HCT116 (cell line): ENCODE measurements around the gene MRPL36. TPM values are rescaled to one million over a fixed set of nuclear protein-coding genes. Genes with fewer than 3 reads are reported as not detected.

Source experiments
- ATAC-seq: fragments of 200-7000 bp; cut with Tn5 transposase; 2 replicates; pipeline ENCODE4 v1.9.1; 2020; ENCODE audit warnings: mild to moderate bottlenecking, moderate library complexity
- BruUV-seq: library from RNA; stranded (reverse); fragments of 400-500 nt; replicated peaks from 2 replicates; lab custom pipeline; 2021; lab: Mats Ljungman, UMichigan
- CTCF ChIA-PET: fragments of 300-600 bp; sonication (Branson Sonifier 250); formaldehyde crosslinking; loops from one replicate; lab custom pipeline; 2021; ENCODE audit warnings: antibody characterized with exemption; lab: Charles Lee
- POLR2A ChIA-PET: fragments of 300-600, 350-600 bp; sonication (Branson Sonifier 250); formaldehyde crosslinking; loops from one replicate; lab custom pipeline; 2021; ENCODE audit warnings: antibody characterized with exemption; lab: Charles Lee
- RAD21 ChIA-PET, 2 experiments: fragments of 300-600 bp; sonication (Branson Sonifier 250); formaldehyde crosslinking; loops; one replicate each; lab custom pipeline; 2023; ENCODE audit warnings: low total read pairs in 2 of 2; ENCODE audit not compliant: uncharacterized antibody in 2 of 2, unreplicated experiment in 2 of 2, low non-redundant PET in 1 of 2; lab: Charles Lee
- DNase-seq: peaks from one replicate; pipeline ENCODE4 v3.0.0-alpha.2; 2010; ENCODE audit warnings: low read depth, low spot score
- H2AFZ ChIP-seq: fragments of 200-600 bp; shearing (Covaris generic), sonication (generic); 2 replicates; pipeline ENCODE4 v1.6.1; 2017; ENCODE audit warnings: low read depth, mixed run types, mixed read lengths, antibody characterized with exemption, low read length; ENCODE audit not compliant: poor library complexity, severe bottlenecking
- H3K27ac ChIP-seq: 2 replicates; pipeline ENCODE4 v1.5.1; 2012; ENCODE audit warnings: low read depth, low read length
- H3K27me3 ChIP-seq: fragments of 200-600 bp; sonication (generic); 2 replicates; pipeline ENCODE4 v1.6.1; 2016; ENCODE audit warnings: mixed run types, low read length, mixed read lengths; ENCODE audit not compliant: insufficient read depth
- H3K36me3 ChIP-seq, 2 experiments: fragments of 200-500 bp in 1 of 2; fragments of 200-600 bp in 1 of 2; sonication (Bioruptor generic) in 1 of 2; sonication (generic) in 1 of 2; 2 replicates each; pipeline versions ENCODE4 v1.5.1 to v1.6.1; 2014 to 2016; ENCODE audit warnings: low read length in 2 of 2, inconsistent platforms in 1 of 2, mixed read lengths in 1 of 2, mixed run types in 1 of 2; ENCODE audit not compliant: insufficient read depth in 2 of 2, control insufficient read depth in 1 of 2
- H3K4me1 ChIP-seq, 2 experiments: fragments of 200-600 bp in 1 of 2; sonication (generic) in 1 of 2; 2 replicates each; pipeline versions ENCODE4 v1.5.1 to v1.6.1; 2012 to 2017; ENCODE audit warnings: low read length in 2 of 2, inconsistent platforms in 1 of 2, mild to moderate bottlenecking in 1 of 2, mixed read lengths in 1 of 2, mixed run types in 1 of 2, moderate library complexity in 1 of 2; ENCODE audit not compliant: insufficient read depth in 2 of 2, control insufficient read depth in 1 of 2
- H3K4me2 ChIP-seq: fragments of 200-600 bp; sonication (generic); 2 replicates; pipeline ENCODE4 v1.6.1; 2017; ENCODE audit warnings: mixed run types, low read length, mixed read lengths
- H3K4me3 ChIP-seq, 2 experiments: fragments of 200-600 bp in 1 of 2; sonication (generic) in 1 of 2; replicated peaks in 1 of 2; 2 replicates each; pipeline ENCODE4 v1.5.1; 2011 to 2016; ENCODE audit warnings: low read length in 2 of 2, control low read depth in 1 of 2, low read depth in 1 of 2, mild to moderate bottlenecking in 1 of 2, mixed read lengths in 1 of 2, mixed run types in 1 of 2
- H3K79me2 ChIP-seq: fragments of 200-600 bp; sonication (generic); 2 replicates; pipeline ENCODE4 v1.6.1; 2017; ENCODE audit warnings: mild to moderate bottlenecking, mixed run types, low read length, moderate library complexity, mixed read lengths; ENCODE audit not compliant: insufficient read depth
- H3K9ac ChIP-seq: fragments of 200-600 bp; sonication (generic); 2 replicates; pipeline ENCODE4 v1.6.1; 2016; ENCODE audit warnings: low read length, mixed read lengths
- H3K9me2 ChIP-seq: fragments of 200-600 bp; sonication (generic), shearing (Covaris generic); 2 replicates; pipeline ENCODE4 v1.6.1; 2017; ENCODE audit warnings: mixed run types, mild to moderate bottlenecking, moderate library complexity; ENCODE audit not compliant: insufficient read depth
- H3K9me3 ChIP-seq, 2 experiments: fragments of 200-500 bp in 1 of 2; fragments of 200-600 bp in 1 of 2; sonication (Bioruptor generic) in 1 of 2; sonication (generic) in 1 of 2; 2 replicates each; pipeline ENCODE4 v1.6.1; 2014 to 2017; ENCODE audit warnings: low read length in 2 of 2, mixed read lengths in 2 of 2, inconsistent platforms in 1 of 2, low read depth in 1 of 2, mild to moderate bottlenecking in 1 of 2, mixed run types in 1 of 2, moderate library complexity in 1 of 2; ENCODE audit not compliant: control insufficient read depth in 1 of 2, insufficient read depth in 1 of 2
- H4K20me1 ChIP-seq: fragments of 200-600 bp; sonication (generic), shearing (Covaris generic); 2 replicates; pipeline ENCODE4 v1.6.1; 2017; ENCODE audit warnings: mixed run types, mild to moderate bottlenecking, moderate library complexity; ENCODE audit not compliant: insufficient read depth
- CBX3 ChIP-seq: IDR thresholded peaks from 2 replicates; pipeline ENCODE4 v1.6.1; 2012; ENCODE audit warnings: low read depth
- CEBPB ChIP-seq: IDR thresholded peaks from 2 replicates; pipeline ENCODE4 v1.6.1; 2012; ENCODE audit warnings: low read depth
- EGR1 ChIP-seq: IDR thresholded peaks from 2 replicates; pipeline ENCODE4 v1.6.1; 2012; ENCODE audit warnings: low read depth
- ELF1 ChIP-seq: IDR thresholded peaks from 2 replicates; pipeline ENCODE4 v1.6.1; 2012; ENCODE audit warnings: low read depth, borderline replicate concordance
- EZH2 ChIP-seq: fragments of 200-600 bp; sonication (generic); IDR thresholded peaks from 2 replicates; pipeline ENCODE4 v1.6.1; 2017; ENCODE audit warnings: antibody characterized with exemption, mixed run types
- EZH2phosphoT487 ChIP-seq: fragments of 200-600 bp; IDR thresholded peaks from 2 replicates; pipeline ENCODE4 v1.6.1; 2018; ENCODE audit warnings: antibody characterized with exemption, borderline replicate concordance
- FOSL1 ChIP-seq: IDR thresholded peaks from 2 replicates; pipeline ENCODE4 v1.6.1; 2012; ENCODE audit warnings: low read depth
- JUND ChIP-seq: IDR thresholded peaks from 2 replicates; pipeline ENCODE4 v1.6.1; 2012
- MAX ChIP-seq: IDR thresholded peaks from 2 replicates; pipeline ENCODE4 v1.6.1; 2012
- POLR2A ChIP-seq: IDR thresholded peaks from 2 replicates; pipeline ENCODE4 v1.7.0; 2011; ENCODE audit warnings: borderline replicate concordance; ENCODE audit not compliant: insufficient read depth, insufficient read length; ENCODE audit errors: extremely low read depth
- POLR2AphosphoS5 ChIP-seq: IDR thresholded peaks from 2 replicates; pipeline ENCODE4 v1.6.1; 2011; ENCODE audit warnings: mild to moderate bottlenecking, low read depth, low read length, moderate library complexity
- RAD21 ChIP-seq: IDR thresholded peaks from 2 replicates; pipeline ENCODE4 v1.6.1; 2012; ENCODE audit warnings: low read depth, mild to moderate bottlenecking
- REST ChIP-seq: IDR thresholded peaks from 2 replicates; pipeline ENCODE4 v1.6.1; 2012; ENCODE audit warnings: low read depth
- SIN3A ChIP-seq: IDR thresholded peaks from 2 replicates; pipeline ENCODE4 v1.6.1; 2012; ENCODE audit warnings: low read depth
- SP1 ChIP-seq: IDR thresholded peaks from 2 replicates; pipeline ENCODE4 v1.6.1; 2012; ENCODE audit warnings: low read depth
- SRF ChIP-seq: IDR thresholded peaks from 2 replicates; pipeline ENCODE4 v1.6.1; 2012; ENCODE audit warnings: low read depth
- ZFX ChIP-seq: fragments of 450-650 bp; IDR thresholded peaks from 2 replicates; pipeline ENCODE4 v1.6.1; 2017
- ZNF274 ChIP-seq: fragments of 200-500 bp; sonication (Bioruptor generic); IDR thresholded peaks from 2 replicates; pipeline ENCODE4 v1.6.1; 2014; ENCODE audit warnings: mild to moderate bottlenecking, low read depth, low read length, inconsistent platforms
- intact Hi-C: fragments of 100-400 bp; cut with micrococcal nuclease; formaldehyde crosslinking; loops from 2 replicates; pipeline ENCODE4 v1.10.0; 2022
- total RNA-seq: library from RNA; stranded (reverse); gene quantifications from one replicate; pipeline ENCODE4 v1.2.1, GENCODE V29; 2021; ENCODE audit not compliant: unreplicated experiment
- TF ChIP-seq, protein P1 (sequence below): IDR thresholded peaks from 2 replicates; pipeline ENCODE4 v1.6.1; 2011; ENCODE audit warnings: mild to moderate bottlenecking, low read length, moderate library complexity; ENCODE audit not compliant: insufficient replicate concordance; ENCODE audit errors: extremely low read depth
- TF ChIP-seq, protein P2 (sequence below): IDR thresholded peaks from 2 replicates; pipeline ENCODE4 v1.6.1; 2012

Gene MRPL36
- total RNA-seq, 1 experiment from 2014 or later = 71.9 TPM

- Histone ChIP-seq H2AFZ (no peak overlapping the region), H3K4me1 (no peaks in the 10 kb centered on the region), H3K4me2 (no peak overlapping the region), H3K4me3 (no peak overlapping the region), H3K79me2 (peaks cover 22% of the 10 kb centered on the region), H3K9me3 (no peaks in the 10 kb centered on the region), H3K27ac (no peak overlapping the region), H3K9ac (no peak overlapping the region), H3K27me3 (no peaks in the 10 kb centered on the region), H3K36me3 (peaks cover 22 to 51% of the 10 kb centered on the region in 2 experiments; a peak in 3 of 4 replicates), H4K20me1 (no peaks in the 10 kb centered on the region), H3K9me2 (no peaks in the 10 kb centered on the region)
- ChIA-PET POLR2A (no interaction called here), CTCF (no interaction called here), RAD21 (no interaction called here)
- no TSS peak for BruUV-seq
- intact Hi-C loops = no loop called here
- TF ChIP-seq MAX (no peak), ELF1 (no peak), ZFX (no peak), CEBPB (no peak), SIN3A (no peak), EGR1 (no peak), CBX3 (no peak), EZH2phosphoT487 (no peak), SRF (no peak), SP1 (no peak), POLR2AphosphoS5 (no peak), ZNF274 (no peak), EZH2 (no peak), POLR2A (no peak), RAD21 (no peak), FOSL1 (no peak), JUND (no peak), REST (no peak)
- TF ChIP-seq, protein P1, sequence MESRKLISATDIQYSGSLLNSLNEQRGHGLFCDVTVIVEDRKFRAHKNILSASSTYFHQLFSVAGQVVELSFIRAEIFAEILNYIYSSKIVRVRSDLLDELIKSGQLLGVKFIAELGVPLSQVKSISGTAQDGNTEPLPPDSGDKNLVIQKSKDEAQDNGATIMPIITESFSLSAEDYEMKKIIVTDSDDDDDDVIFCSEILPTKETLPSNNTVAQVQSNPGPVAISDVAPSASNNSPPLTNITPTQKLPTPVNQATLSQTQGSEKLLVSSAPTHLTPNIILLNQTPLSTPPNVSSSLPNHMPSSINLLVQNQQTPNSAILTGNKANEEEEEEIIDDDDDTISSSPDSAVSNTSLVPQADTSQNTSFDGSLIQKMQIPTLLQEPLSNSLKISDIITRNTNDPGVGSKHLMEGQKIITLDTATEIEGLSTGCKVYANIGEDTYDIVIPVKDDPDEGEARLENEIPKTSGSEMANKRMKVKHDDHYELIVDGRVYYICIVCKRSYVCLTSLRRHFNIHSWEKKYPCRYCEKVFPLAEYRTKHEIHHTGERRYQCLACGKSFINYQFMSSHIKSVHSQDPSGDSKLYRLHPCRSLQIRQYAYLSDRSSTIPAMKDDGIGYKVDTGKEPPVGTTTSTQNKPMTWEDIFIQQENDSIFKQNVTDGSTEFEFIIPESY = no peak
- TF ChIP-seq, protein P2, sequence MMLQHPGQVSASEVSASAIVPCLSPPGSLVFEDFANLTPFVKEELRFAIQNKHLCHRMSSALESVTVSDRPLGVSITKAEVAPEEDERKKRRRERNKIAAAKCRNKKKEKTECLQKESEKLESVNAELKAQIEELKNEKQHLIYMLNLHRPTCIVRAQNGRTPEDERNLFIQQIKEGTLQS = no peak
- DNase-seq (no peak), ATAC-seq (no peak)
Observed at GRCh38 chr5:1818784-1819183, 19.1 kb upstream of the MRPL36 start.
